Stimulated activated naive B cell treated with anti-CD40 and anti-IgM and Interleukin-4, amounts not matched to agents 10 μg/mL and 1 μg/mL and 100 μg/mL, for 72 hours (primary cell): ENCODE measurements around the gene OFD1.

Experiments
- ATAC-seq, 2 donors: fragments of 150-1000 bp; cut with Tn5 transposase; replicated peaks; 2 replicates each; pipeline ENCODE4 v1.10.0; 2021; ENCODE audit warnings: moderate library complexity in 1 of 2
- DNase-seq: peaks from one replicate; pipeline ENCODE4 v3.0.0; 2021
- H3K27ac Mint-ChIP-seq: one replicate; pipeline ENCODE4 v1.8.0; 2022; ENCODE audit warnings: mild to moderate bottlenecking, mixed read lengths
- H3K27me3 Mint-ChIP-seq, 2 donors: one replicate each; pipeline ENCODE4 v1.8.0; 2022; ENCODE audit warnings: mixed read lengths in 2 of 2
- H3K36me3 Mint-ChIP-seq, 2 donors: one replicate each; pipeline ENCODE4 v1.8.0; 2022; ENCODE audit warnings: mixed read lengths in 2 of 2, mild to moderate bottlenecking in 1 of 2
- H3K4me1 Mint-ChIP-seq, 2 donors: one replicate each; pipeline ENCODE4 v1.8.0; 2022; ENCODE audit warnings: mixed read lengths in 2 of 2, mild to moderate bottlenecking in 1 of 2
- H3K4me3 Mint-ChIP-seq, 2 donors: one replicate each; pipeline ENCODE4 v1.8.0; 2022; ENCODE audit warnings: mild to moderate bottlenecking in 2 of 2, mixed read lengths in 2 of 2, moderate library complexity in 1 of 2
- H3K9me3 Mint-ChIP-seq, 2 donors: one replicate each; pipeline ENCODE4 v1.8.0; 2022; ENCODE audit warnings: mixed read lengths in 2 of 2, mild to moderate bottlenecking in 1 of 2

The OFD1 gene

DNA sequence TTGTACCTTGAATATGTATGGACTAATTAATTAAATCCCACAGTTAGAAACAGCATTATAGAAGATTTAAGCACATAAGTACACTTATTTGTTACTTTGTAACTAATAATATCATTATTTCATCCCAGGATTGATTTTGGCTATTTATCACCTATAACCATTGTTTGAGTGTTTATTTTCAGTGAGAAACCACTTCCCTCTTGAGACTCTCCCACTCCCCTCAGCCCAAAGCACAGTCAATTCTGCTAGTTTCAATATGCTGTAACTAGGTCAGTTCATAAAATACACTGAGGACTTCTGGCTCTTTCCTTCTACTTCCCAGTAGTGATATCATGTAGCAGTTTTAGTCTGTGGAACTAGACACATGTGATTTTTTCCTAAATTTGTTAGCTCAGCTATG lies 16.3 kb downstream of the OFD1 start:
- Mint-ChIP-seq H3K36me3 (peaks cover 11 to 45% of the 10 kb centered on the region in 2 donors), H3K9me3 (no peaks in the 10 kb centered on the region), H3K4me3 (no peak overlapping the region), H3K27ac (no peak overlapping the region), H3K27me3 (no peaks in the 10 kb centered on the region), H3K4me1 (peaks cover 24 to 28% of the 10 kb centered on the region in 2 donors)
- DNase-seq: no peak
- peak; percentile 59 to 78 for ATAC-seq

DNA sequence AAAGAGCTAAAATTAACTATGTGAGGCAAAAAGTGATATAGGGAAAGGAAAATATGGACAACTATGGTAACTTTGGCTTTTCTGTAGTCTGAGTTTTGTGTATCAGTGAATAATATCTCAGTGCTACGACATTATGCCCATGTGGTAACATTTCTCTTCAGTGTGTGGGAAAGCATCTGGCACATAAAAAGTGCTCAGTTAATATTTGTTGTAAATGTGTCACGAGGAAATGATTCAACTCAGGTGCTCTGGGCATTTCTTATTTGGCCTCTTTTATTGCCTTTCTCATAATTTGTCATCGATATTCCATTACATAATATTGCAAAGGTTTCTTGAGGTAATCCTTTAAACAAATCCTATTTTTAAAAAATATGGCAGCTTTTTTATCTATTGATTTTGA lies 17.6 kb downstream of the OFD1 start:
- Mint-ChIP-seq H3K4me3 (no peak overlapping the region), H3K27ac (no peak overlapping the region), H3K36me3 (peaks cover 14 to 37% of the 10 kb centered on the region in 2 donors), H3K27me3 (no peaks in the 10 kb centered on the region), H3K9me3 (no peaks in the 10 kb centered on the region), H3K4me1 (peaks cover 26 to 28% of the 10 kb centered on the region in 2 donors)
- DNase-seq (no peak), ATAC-seq (no peak)

DNA sequence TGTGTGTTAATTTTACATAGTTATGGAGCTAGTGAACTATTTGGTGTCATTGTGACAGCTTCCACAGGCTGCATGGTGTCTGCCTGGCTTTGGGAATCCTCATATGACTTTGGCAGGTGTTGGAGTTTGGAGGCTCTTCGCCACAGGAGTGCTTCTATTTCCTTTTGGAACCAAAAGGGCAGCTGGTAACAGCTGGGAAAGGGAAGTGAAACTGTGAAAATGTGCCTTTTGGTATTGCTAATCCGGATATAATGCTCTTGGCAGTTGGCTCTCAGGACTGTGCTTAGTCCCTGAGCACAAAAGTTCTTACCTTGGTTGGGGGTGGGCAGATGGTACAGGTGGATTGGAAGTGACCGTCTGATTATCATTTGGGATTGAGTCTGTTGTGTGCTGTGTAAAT lies 18.1 kb downstream of the OFD1 start:
- DNase-seq (peak; percentile 21), ATAC-seq (peak; percentile 64 to 82)
- no peaks in the 10 kb centered on the region for H3K27me3 Mint-ChIP-seq
- peaks cover 22 to 24% of the 10 kb centered on the region in 2 donors for H3K4me1 Mint-ChIP-seq
- H3K36me3 Mint-ChIP-seq: peaks cover 11 to 34% of the 10 kb centered on the region in 2 donors
- H3K9me3 Mint-ChIP-seq: no peaks in the 10 kb centered on the region
- H3K27ac Mint-ChIP-seq: peak overlapping the region; percentile 20
- H3K4me3 Mint-ChIP-seq: peak overlapping the region in 1 of 2 donors; percentile 5

DNA sequence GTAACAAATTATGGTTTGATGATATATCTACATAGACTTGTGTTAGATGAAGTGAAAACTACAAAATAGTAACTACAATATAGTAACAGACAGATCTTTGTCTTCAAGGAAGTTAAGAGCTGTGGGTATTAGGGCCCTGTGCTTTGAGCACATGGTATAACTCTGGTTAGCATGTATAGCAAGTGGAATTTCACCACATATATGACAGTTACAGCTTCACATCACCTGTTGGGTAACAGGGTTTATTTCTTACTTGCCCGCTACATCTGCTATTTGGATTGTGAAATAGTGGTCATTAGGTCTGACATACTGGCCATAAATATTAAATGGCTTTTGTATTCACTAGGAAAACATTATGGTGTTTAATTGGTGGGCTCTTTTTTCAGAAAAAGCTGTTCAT lies 20.2 kb downstream of the OFD1 start:
- Mint-ChIP-seq H3K4me1 (peaks cover 26 to 30% of the 10 kb centered on the region in 2 donors), H3K4me3 (no peak overlapping the region), H3K27me3 (no peaks in the 10 kb centered on the region), H3K36me3 (peaks cover 15 to 27% of the 10 kb centered on the region in 2 donors), H3K9me3 (no peaks in the 10 kb centered on the region), H3K27ac (no peak overlapping the region)
- DNase-seq (no peak), ATAC-seq (no peak)

DNA sequence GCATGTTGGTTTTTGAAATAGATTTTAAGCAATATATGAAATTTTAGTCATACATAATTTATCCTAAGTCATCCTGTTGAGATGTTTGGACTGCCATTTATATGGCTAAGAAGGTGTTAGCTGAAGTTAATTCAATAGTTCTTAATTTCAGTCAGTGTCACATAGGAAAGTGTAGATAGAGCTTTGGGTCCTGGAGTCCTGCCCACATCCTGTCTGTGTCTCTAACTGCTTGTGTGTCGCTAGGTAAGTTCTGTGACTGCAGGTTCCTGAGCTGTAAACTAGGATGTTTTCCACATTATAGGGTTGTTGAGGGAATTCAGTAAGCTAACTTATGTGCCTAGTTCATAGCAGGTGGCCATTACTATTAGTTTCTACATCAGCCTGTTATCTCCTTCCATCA lies 20.7 kb downstream of the OFD1 start:
- Mint-ChIP-seq H3K9me3 (no peaks in the 10 kb centered on the region), H3K36me3 (peaks cover 15 to 27% of the 10 kb centered on the region in 2 donors), H3K27ac (no peak overlapping the region), H3K4me1 (peaks cover 26 to 28% of the 10 kb centered on the region in 2 donors), H3K27me3 (no peaks in the 10 kb centered on the region), H3K4me3 (no peak overlapping the region)
- no peak for DNase-seq
- no peak for ATAC-seq

DNA sequence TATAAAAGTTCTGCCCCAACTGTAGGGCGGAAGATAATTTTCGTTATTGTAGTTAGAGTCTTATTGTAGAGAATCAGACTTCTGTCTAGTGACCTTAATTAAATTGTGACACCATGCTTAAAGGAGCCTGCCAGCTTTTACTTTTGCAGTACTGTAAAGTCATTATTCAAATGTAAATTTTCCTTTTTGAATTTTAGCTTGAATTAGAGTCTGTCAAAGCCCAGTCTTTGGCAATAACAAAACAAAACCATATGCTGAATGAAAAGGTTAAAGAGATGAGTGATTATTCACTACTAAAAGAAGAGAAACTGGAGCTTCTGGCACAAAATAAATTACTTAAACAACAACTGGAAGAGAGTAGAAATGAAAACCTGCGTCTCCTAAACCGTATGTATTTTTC lies 21.8 kb downstream of the OFD1 start:
- H3K27me3 Mint-ChIP-seq: no peaks in the 10 kb centered on the region
- peaks cover 21 to 37% of the 10 kb centered on the region in 2 donors for H3K36me3 Mint-ChIP-seq
- ATAC-seq: no peak
- H3K27ac Mint-ChIP-seq: no peak overlapping the region
- peaks cover 25% of the 10 kb centered on the region in 2 donors for H3K4me1 Mint-ChIP-seq
- H3K4me3 Mint-ChIP-seq: no peak overlapping the region
- H3K9me3 Mint-ChIP-seq: no peaks in the 10 kb centered on the region
- no peak for DNase-seq

DNA sequence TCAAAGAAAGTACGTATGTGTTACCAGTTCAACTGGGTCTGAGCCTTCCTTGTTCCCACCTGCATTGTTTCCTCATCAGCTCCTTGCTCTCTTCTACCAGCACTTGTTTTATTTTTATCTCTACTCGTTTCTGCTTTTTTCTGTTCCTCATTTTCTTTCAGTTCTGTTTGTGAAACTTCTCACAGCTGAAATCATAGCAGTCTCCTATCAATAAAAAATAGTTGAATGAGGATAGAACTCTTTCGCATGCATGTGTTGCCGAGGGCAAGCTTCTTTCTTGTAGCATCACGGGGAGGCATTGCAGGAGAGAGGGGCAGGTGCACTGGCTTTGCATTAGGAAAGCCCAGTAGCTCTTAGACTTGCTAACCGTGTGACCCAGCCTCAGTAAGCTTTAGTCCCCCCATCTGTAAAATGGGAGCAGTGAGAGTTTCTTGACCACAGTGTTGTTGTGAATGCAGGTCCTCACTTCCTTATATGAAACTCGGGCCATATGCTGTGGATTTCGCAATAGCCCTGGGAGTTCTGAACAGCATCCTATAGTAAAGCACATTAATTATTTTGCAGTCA lies 24.7 kb downstream of the OFD1 start:
- DNase-seq (no peak), ATAC-seq (peak; percentile 82 to 86)
- H3K27me3 Mint-ChIP-seq: no peaks in the 10 kb centered on the region
- peaks cover 13 to 32% of the 10 kb centered on the region in 2 donors for H3K36me3 Mint-ChIP-seq
- H3K4me1 Mint-ChIP-seq: peaks cover 17 to 18% of the 10 kb centered on the region in 2 donors
- H3K9me3 Mint-ChIP-seq: no peaks in the 10 kb centered on the region
- H3K27ac Mint-ChIP-seq: peak overlapping the region; percentile 0
- peak overlapping the region in 1 of 2 donors; percentile 0 for H3K4me3 Mint-ChIP-seq

DNA sequence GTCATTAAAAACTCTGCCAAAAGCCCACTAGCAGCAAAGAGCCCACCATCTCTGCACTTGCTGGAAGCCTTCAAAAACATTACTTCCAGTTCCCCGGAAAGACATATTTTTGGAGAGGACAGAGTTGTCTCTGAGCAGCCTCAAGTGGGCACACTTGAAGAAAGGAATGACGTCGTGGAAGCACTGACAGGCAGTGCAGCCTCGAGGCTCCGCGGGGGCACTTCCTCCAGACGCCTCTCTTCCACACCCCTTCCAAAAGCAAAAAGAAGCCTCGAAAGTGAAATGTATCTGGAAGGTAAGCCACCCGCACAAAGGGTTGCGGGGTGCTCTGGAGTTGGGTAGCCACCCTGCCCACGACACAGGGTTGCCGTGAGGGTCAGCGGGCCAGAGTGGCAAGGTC lies 25.9 kb downstream of the OFD1 start:
- Mint-ChIP-seq H3K9me3 (no peaks in the 10 kb centered on the region), H3K4me1 (peaks cover 16 to 24% of the 10 kb centered on the region in 2 donors), H3K27me3 (peaks cover 0 to 3% of the 10 kb centered on the region in 2 donors), H3K36me3 (peaks cover 13 to 38% of the 10 kb centered on the region in 2 donors), H3K4me3 (no peak overlapping the region), H3K27ac (no peak overlapping the region)
- DNase-seq (no peak), ATAC-seq (no peak)

DNA sequence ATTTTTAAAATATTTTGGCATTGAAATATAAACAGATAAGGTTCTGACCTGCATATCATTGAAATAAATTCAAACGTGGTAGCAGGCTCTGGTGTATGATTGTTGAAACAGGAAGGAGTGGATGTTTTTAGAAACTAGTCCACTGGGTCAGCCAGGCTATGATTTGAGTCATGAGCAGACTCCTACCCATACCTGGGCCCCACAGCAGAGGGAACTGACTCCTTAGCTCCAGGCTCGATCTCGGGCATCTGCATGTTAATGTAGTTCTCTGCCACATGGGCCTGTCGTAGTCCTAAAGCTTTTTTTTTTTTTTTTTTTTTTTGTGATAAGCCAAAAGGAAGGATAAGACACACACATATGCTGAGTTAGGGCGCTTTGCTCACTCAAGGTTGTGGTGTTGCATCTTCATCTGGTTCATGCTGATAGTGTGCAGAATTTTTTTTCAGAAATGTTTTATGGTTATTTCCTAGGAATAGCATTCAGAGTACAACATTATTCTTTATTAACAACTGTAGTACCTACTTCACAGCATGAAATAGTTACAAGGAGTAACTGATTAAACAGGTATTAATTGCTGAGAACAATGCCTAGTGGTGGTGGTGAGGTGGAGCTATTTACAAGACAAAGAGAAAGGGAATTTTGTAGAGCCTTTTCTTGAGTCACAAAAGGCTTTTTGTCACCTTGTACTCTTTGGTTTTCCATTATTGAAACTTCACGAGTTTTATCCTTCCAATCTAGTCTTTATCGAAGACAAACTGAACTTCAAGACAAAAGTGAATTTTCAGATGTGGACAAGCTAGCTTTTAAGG lies 27.3 kb downstream of the OFD1 start:
- Mint-ChIP-seq H3K27me3 (peaks cover 0 to 10% of the 10 kb centered on the region in 2 donors), H3K4me3 (no peak overlapping the region), H3K4me1 (peaks cover 14 to 37% of the 10 kb centered on the region in 2 donors), H3K27ac (no peak overlapping the region), H3K36me3 (peaks cover 25 to 49% of the 10 kb centered on the region in 2 donors), H3K9me3 (no peaks in the 10 kb centered on the region)
- DNase-seq (peak; percentile 11), ATAC-seq (peak; percentile 72 to 84)

DNA sequence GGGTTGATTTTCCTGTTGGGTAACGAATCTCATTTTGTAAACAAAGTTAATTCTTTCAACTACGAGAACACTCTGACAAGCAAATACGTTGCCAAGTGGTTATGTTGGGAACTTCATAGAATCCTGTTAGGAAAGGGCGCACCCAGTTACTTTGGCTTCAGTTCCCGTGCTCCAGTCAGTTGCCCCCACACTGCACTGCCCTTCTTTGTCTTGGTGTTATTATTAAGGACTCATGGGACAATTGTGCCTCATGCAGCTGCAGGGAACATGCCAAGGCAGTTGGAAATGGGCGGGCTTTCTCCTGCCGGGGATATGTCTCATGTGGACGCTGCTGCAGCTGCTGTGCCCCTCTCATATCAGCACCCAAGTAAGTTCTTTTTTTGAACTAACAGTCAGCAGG lies 28.9 kb downstream of the OFD1 start:
- no peak for ATAC-seq
- Mint-ChIP-seq H3K36me3 (peaks cover 21 to 52% of the 10 kb centered on the region in 2 donors), H3K4me3 (no peak overlapping the region), H3K27me3 (peaks cover 0 to 11% of the 10 kb centered on the region in 2 donors), H3K9me3 (no peaks in the 10 kb centered on the region), H3K4me1 (peaks cover 12 to 35% of the 10 kb centered on the region in 2 donors), H3K27ac (no peak overlapping the region)
- DNase-seq: no peak

DNA sequence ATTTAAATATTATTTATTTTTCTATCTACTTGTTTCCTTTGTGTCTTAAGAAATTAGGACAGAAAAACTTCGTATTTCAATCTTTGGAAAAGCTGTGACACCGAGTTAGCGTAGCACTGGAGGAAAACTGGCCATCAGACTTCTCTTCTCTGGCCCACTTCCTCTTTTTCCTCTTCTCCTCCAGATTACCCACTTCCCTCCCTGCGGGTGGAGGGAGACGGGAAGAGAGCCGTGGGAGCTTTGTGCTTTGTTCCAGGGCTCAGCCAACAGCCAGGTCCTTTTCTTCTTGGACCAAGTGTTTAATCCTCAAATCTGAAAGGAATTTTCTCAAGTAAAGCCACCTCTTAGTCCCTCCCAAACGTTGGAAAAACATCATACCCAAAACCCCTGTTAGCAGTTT lies 29.7 kb downstream of the OFD1 start:
- peaks cover 8 to 29% of the 10 kb centered on the region in 2 donors for H3K4me1 Mint-ChIP-seq
- no peak overlapping the region for H3K27ac Mint-ChIP-seq
- peaks cover 21 to 59% of the 10 kb centered on the region in 2 donors for H3K36me3 Mint-ChIP-seq
- no peak overlapping the region for H3K4me3 Mint-ChIP-seq
- DNase-seq (no peak), ATAC-seq (no peak)
- H3K9me3 Mint-ChIP-seq: no peaks in the 10 kb centered on the region
- peaks cover 0 to 11% of the 10 kb centered on the region in 2 donors for H3K27me3 Mint-ChIP-seq

DNA sequence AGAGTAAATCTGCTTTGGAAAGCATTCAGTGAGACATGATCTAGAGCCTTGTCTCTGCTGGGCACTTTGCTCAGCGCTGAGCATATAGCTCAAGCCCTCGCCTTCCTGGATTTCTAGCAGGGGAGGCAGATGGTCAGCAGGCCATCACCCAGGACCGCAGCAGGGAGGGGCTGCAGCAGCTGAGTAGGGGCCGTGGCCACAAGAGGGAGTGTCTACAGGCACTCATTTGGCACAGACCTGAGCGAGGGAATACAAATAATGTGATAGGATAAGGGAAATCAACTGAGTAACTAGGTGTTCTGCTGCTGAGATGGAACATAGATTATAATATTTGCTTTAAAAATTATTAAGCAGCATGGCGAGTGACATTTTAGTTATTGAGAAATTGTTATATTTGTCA lies 30.2 kb downstream of the OFD1 start:
- H3K36me3 Mint-ChIP-seq: peaks cover 21 to 64% of the 10 kb centered on the region in 2 donors

DNA sequence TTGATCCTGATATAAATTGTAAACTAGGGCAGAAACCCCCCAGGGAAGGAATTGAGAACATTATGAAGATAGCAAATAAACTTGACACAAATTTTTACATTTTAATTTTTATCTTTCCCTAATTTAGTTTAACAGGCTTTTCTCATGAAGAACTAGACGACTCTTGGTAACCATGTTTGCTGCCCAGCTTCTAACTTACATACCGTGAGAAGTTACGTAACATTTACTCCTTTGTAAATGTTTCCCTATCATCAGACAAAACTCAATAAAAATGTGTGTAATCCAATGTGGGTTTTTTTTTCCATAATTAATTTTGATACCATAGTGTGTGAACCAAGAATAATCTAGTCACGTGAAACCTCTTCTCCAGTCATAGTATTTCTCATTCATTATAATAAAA lies 34.4 kb downstream of the OFD1 start:
- no peak overlapping the region for H3K27ac Mint-ChIP-seq
- H3K27me3 Mint-ChIP-seq: peaks cover 0 to 16% of the 10 kb centered on the region in 2 donors
- no peak overlapping the region for H3K4me3 Mint-ChIP-seq
- H3K9me3 Mint-ChIP-seq: no peaks in the 10 kb centered on the region
- H3K36me3 Mint-ChIP-seq: peaks cover 22 to 70% of the 10 kb centered on the region in 2 donors
- ATAC-seq: no peak
- H3K4me1 Mint-ChIP-seq: peaks cover 0 to 23% of the 10 kb centered on the region in 2 donors
- DNase-seq: no peak

More for the DNA sequence above, 30.2 kb downstream of the OFD1 start:
- ATAC-seq (no peak), DNase-seq (no peak)
- Mint-ChIP-seq H3K4me1 (peaks cover 7 to 28% of the 10 kb centered on the region in 2 donors), H3K9me3 (no peaks in the 10 kb centered on the region), H3K27ac (no peak overlapping the region), H3K27me3 (peaks cover 0 to 11% of the 10 kb centered on the region in 2 donors), H3K4me3 (no peak overlapping the region)

DNA sequence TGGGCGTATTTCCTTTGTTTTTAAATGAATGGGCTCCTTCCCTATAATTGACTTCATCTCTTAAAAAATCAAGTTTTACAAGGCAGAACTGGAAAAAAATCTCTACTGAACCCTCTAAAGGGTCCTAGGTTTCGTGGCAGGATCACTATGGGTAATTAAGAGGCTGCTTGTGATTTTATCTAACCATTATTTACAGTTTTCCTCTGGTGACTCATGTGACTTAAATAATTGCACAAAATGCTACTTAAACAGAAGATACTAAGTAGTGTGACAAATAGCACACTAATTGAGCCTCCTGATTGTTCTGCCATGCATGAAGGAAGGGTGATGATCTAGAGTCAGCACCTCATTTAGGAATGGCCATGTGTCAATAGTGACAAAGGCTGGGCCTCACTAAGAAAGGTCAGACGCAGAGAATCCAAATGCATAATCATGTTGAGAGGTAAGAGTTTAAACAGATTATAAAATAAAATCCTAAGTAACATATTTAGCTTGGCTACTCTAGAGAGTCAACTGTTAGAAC lies 35.5 kb downstream of the OFD1 start:
- Mint-ChIP-seq H3K4me1 (peaks cover 0 to 15% of the 10 kb centered on the region in 2 donors), H3K9me3 (no peaks in the 10 kb centered on the region), H3K4me3 (no peak overlapping the region), H3K27ac (no peak overlapping the region), H3K36me3 (peaks cover 22 to 70% of the 10 kb centered on the region in 2 donors), H3K27me3 (peaks cover 0 to 13% of the 10 kb centered on the region in 2 donors)
- ATAC-seq: no peak
- DNase-seq: no peak
